Caco-2 (cell line): Measurements from ENCODE around the gene PDK1. TPM values are rescaled to one million over a fixed set of nuclear protein-coding genes. Genes with fewer than 3 reads are reported as not detected.

Experiments
- BruUV-seq: library from RNA; stranded (reverse); fragments of 400-500 nt; replicated peaks from 2 replicates; lab custom pipeline; 2021; lab: Mats Ljungman, UMichigan
- CTCF ChIA-PET: fragments of 300-600 bp; sonication (Branson Sonifier 250); formaldehyde crosslinking; loops from one replicate; lab custom pipeline; 2022; ENCODE audit warnings: antibody characterized with exemption; lab: Charles Lee
- POLR2A ChIA-PET: fragments of 300-600 bp; sonication (Branson Sonifier 250); formaldehyde crosslinking; loops from one replicate; lab custom pipeline; 2022; ENCODE audit warnings: antibody characterized with exemption; lab: Charles Lee
- DNase-seq, 2 experiments: peaks; one replicate each; pipeline versions ENCODE4 v3.0.0 to v3.0.0-alpha.2; 2020 to 2022
- H3K27me3 ChIP-seq: replicated peaks from 2 replicates; pipeline ENCODE4 v1.6.0; 2011; ENCODE audit warnings: low read length; ENCODE audit not compliant: control insufficient read depth, insufficient read depth
- H3K36me3 ChIP-seq: 2 replicates; pipeline ENCODE4 v1.5.1; 2011; ENCODE audit warnings: low read length; ENCODE audit not compliant: control insufficient read depth, insufficient read depth
- H3K4me1 ChIP-seq: fragments of 250-450 bp; sonication (Bioruptor Pico); 2 replicates; pipeline ENCODE4 v1.5.1; 2020; ENCODE audit warnings: mild to moderate bottlenecking
- H3K4me3 ChIP-seq: 2 replicates; pipeline ENCODE4 v1.5.1; 2011; ENCODE audit warnings: low read depth, mild to moderate bottlenecking, control low read depth, low read length
- H3K9me3 ChIP-seq: fragments of 250-450 bp; sonication (Bioruptor Pico); 2 replicates; pipeline ENCODE4 v1.5.1; 2020; ENCODE audit warnings: mild to moderate bottlenecking, moderate library complexity
- H3K27ac Mint-ChIP-seq: one replicate; pipeline ENCODE4 v1.8.0; 2022; ENCODE audit warnings: mixed read lengths; ENCODE audit not compliant: unreplicated experiment
- H3K27me3 Mint-ChIP-seq: one replicate; pipeline ENCODE4 v1.8.0; 2022; ENCODE audit warnings: mixed read lengths; ENCODE audit not compliant: insufficient read depth, unreplicated experiment
- H3K36me3 Mint-ChIP-seq: one replicate; pipeline ENCODE4 v1.8.0; 2022; ENCODE audit warnings: mild to moderate bottlenecking, mixed read lengths; ENCODE audit not compliant: insufficient read depth, unreplicated experiment
- H3K4me1 Mint-ChIP-seq: one replicate; pipeline ENCODE4 v1.8.0; 2022; ENCODE audit warnings: low read depth, mixed read lengths; ENCODE audit not compliant: unreplicated experiment
- H3K4me3 Mint-ChIP-seq: one replicate; pipeline ENCODE4 v1.8.0; 2022; ENCODE audit warnings: mild to moderate bottlenecking, moderate library complexity, mixed read lengths; ENCODE audit not compliant: unreplicated experiment
- H3K9me3 Mint-ChIP-seq: one replicate; pipeline ENCODE4 v1.8.0; 2022; ENCODE audit warnings: mixed read lengths; ENCODE audit not compliant: unreplicated experiment
- intact Hi-C: fragments of 100-400 bp; cut with micrococcal nuclease; formaldehyde crosslinking; loops from one replicate; pipeline ENCODE4 v1.10.0; 2022; ENCODE audit not compliant: unreplicated experiment
- total RNA-seq: library from RNA; stranded (reverse); gene quantifications from 2 replicates; pipeline ENCODE4 v1.2.3, GENCODE V29; 2022
- TF ChIP-seq, protein P1 (sequence below), 2 experiments: fragments of 200-600 bp in 1 of 2; IDR thresholded peaks; 1 replicate in 1 of 2; 2 replicates in 1 of 2; pipeline versions ENCODE4 v1.5.1 to v1.8.0; 2011 to 2022; ENCODE audit warnings: antibody characterized with exemption in 1 of 2, control low read depth in 1 of 2, inconsistent platforms in 1 of 2, low read depth in 1 of 2, low read length in 1 of 2, mild to moderate bottlenecking in 1 of 2, moderate library complexity in 1 of 2; ENCODE audit not compliant: insufficient read depth in 1 of 2, severe bottlenecking in 1 of 2, unreplicated experiment in 1 of 2

Gene PDK1
- total RNA-seq, 1 experiment from 2014 or later, result 11.0 TPM

DNA sequence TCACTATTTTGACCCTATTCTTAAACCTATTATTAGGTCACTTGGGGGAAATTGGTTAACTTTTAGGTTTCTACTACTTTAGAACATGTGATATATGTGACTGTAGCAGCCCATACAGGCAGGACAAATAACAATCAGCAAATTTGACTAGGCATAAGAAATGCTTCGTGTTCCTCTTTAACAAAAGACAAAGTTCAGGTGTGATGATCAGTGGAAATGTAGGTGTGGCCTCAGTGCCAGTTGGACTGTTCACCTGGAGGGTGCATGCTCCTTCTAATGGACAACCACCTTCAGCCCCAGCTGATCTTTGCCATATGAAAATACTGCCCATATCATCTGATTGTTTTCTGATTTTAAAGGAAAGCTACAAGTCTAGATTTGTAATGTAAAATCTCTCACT lies 6.4 kb downstream of the PDK1 start:
- TF ChIP-seq, protein P1, sequence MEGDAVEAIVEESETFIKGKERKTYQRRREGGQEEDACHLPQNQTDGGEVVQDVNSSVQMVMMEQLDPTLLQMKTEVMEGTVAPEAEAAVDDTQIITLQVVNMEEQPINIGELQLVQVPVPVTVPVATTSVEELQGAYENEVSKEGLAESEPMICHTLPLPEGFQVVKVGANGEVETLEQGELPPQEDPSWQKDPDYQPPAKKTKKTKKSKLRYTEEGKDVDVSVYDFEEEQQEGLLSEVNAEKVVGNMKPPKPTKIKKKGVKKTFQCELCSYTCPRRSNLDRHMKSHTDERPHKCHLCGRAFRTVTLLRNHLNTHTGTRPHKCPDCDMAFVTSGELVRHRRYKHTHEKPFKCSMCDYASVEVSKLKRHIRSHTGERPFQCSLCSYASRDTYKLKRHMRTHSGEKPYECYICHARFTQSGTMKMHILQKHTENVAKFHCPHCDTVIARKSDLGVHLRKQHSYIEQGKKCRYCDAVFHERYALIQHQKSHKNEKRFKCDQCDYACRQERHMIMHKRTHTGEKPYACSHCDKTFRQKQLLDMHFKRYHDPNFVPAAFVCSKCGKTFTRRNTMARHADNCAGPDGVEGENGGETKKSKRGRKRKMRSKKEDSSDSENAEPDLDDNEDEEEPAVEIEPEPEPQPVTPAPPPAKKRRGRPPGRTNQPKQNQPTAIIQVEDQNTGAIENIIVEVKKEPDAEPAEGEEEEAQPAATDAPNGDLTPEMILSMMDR (IDR thresholded peaks at IDR 0.05; ENCODE audit: insufficient read depth in 1 of 2, low read depth in 1 of 2, low read length in 1 of 2, severe bottlenecking in 1 of 2, unreplicated experiment in 1 of 2), result no peak
- Mint-ChIP-seq H3K4me3 (no peak overlapping the region), H3K36me3 (no peaks in the 10 kb centered on the region), H3K9me3 (no peaks in the 10 kb centered on the region), H3K27me3 (no peaks in the 10 kb centered on the region), H3K27ac (no peak overlapping the region), H3K4me1 (peaks cover 4% of the 10 kb centered on the region)
- ChIA-PET CTCF (no interaction called here), POLR2A (no interaction called here)
- no peak for DNase-seq
- no peaks in the 10 kb centered on the region for H3K27me3 ChIP-seq
- no TSS peak for BruUV-seq
- H3K9me3 ChIP-seq, result no peaks in the 10 kb centered on the region
- H3K4me3 ChIP-seq, result no peak overlapping the region
- no peaks in the 10 kb centered on the region; the same call in none of the 2 replicates for H3K36me3 ChIP-seq
- intact Hi-C loops, result no loop called here
- H3K4me1 ChIP-seq, result peaks cover 6% of the 10 kb centered on the region; the same call in 1 of the 2 replicates

DNA sequence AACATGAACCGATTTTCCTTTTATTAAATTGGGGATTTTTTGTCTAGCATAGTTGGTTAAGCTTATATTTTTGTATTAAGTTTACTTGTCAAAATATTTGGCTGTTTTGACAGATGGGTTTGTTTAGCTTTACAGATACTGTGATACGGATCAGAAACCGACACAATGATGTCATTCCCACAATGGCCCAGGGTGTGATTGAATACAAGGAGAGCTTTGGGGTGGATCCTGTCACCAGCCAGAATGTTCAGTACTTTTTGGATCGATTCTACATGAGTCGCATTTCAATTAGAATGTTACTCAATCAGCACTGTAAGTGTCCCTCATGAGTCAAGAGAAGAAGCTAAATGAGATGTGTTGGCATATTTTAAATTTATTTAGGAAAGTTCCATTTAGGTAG lies 8.5 kb downstream of the PDK1 start:
- DNase-seq, result no peak
- no peaks in the 10 kb centered on the region for H3K27me3 Mint-ChIP-seq
- no peak overlapping the region for H3K27ac Mint-ChIP-seq
- intact Hi-C loops, result no loop called here
- no peaks in the 10 kb centered on the region for H3K27me3 ChIP-seq
- no TSS peak for BruUV-seq
- POLR2A ChIA-PET, result no interaction called here
- no peak overlapping the region for H3K4me3 ChIP-seq
- CTCF ChIA-PET, result no interaction called here
- H3K36me3 ChIP-seq, result no peaks in the 10 kb centered on the region; the same call in none of the 2 replicates
- H3K4me1 ChIP-seq, result no peaks in the 10 kb centered on the region
- H3K9me3 Mint-ChIP-seq, result no peaks in the 10 kb centered on the region
- TF ChIP-seq, protein P1 (IDR thresholded peaks at IDR 0.05; ENCODE audit: insufficient read depth in 1 of 2, low read depth in 1 of 2, low read length in 1 of 2, severe bottlenecking in 1 of 2, unreplicated experiment in 1 of 2), result no peak
- H3K4me1 Mint-ChIP-seq, result no peaks in the 10 kb centered on the region
- no peaks in the 10 kb centered on the region for H3K36me3 Mint-ChIP-seq
- H3K4me3 Mint-ChIP-seq, result no peak overlapping the region
- no peaks in the 10 kb centered on the region for H3K9me3 ChIP-seq

DNA sequence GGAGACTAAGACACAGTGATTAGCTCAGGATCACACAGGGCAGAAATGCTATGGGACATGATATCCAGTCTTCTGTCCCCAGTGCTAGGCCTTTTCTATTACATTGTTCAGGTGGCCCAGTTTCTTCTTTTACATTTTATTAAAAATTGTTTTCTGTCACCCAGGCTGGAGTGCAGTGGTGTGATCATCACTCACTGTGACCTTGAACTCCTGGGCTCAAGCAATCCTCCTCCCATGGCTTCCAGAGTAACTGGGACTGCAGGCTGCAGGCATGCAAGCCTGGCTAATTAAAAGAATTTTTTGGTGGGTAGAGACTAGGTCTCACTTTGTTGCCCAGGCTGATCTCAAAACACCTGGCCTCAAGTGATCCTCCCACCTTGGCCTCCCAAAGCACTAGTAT lies 15.4 kb downstream of the PDK1 start:
- no peaks in the 10 kb centered on the region for H3K27me3 ChIP-seq
- ChIA-PET POLR2A (no interaction called here), CTCF (no interaction called here)
- H3K9me3 Mint-ChIP-seq, result peaks cover 23% of the 10 kb centered on the region
- peaks cover 5% of the 10 kb centered on the region; the same call in 1 of the 2 replicates for H3K9me3 ChIP-seq
- no peak for DNase-seq
- H3K4me3 Mint-ChIP-seq, result no peak overlapping the region
- no peaks in the 10 kb centered on the region for H3K36me3 ChIP-seq
- BruUV-seq, result no TSS peak
- no peaks in the 10 kb centered on the region for H3K4me1 Mint-ChIP-seq
- intact Hi-C loops, result no loop called here
- no peak overlapping the region for H3K27ac Mint-ChIP-seq
- H3K27me3 Mint-ChIP-seq, result no peaks in the 10 kb centered on the region
- H3K4me3 ChIP-seq, result no peak overlapping the region
- no peaks in the 10 kb centered on the region for H3K36me3 Mint-ChIP-seq
- H3K4me1 ChIP-seq, result no peaks in the 10 kb centered on the region
- TF ChIP-seq, protein P1 (IDR thresholded peaks at IDR 0.05; ENCODE audit: insufficient read depth in 1 of 2, low read depth in 1 of 2, low read length in 1 of 2, severe bottlenecking in 1 of 2, unreplicated experiment in 1 of 2), result no peak
